GM18867 (cell line): Measurements from ENCODE around the gene WASL.

Experiments used
- ATAC-seq: cut with Tn5 transposase; IDR thresholded peaks from one replicate; pipeline ENCODE4 v1.9.1; 2021; ENCODE audit warnings: mild to moderate bottlenecking, moderate library complexity; ENCODE audit not compliant: unreplicated experiment

Gene WASL

DNA sequence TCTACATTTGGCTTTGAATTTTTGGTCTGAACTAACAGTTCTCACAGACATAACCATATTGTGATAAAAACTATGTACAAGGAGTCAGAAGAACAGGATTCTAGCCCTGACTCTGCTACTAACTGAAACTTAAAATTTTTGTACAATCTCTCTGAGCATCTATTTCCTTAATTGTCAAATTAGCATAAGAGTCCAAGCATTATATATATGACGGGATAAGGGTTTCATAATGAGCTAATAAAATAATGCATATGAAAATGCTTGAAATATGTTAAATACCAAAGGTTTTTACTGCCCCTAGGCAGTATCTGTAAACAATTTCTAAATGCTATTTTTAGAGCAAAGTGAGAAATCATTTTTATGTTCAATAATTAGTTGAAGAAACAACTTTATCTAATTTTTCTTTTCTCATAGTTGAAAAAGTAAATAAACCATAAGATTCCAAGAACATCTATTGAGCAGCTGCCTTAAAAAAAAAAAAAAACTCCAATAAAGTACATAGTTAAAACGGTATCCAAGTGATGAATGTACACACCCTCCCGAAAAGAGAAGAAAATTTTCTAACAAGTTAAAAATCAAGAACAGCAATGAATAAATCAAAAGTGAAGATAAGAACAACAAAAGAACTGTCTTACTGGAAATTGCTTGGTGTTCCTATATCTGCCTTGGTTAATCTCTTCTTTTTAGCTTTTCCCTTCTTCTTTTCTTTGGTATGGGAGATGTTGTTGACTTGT, 52.7 kb downstream of the WASL start:
- ATAC-seq = no peak

DNA sequence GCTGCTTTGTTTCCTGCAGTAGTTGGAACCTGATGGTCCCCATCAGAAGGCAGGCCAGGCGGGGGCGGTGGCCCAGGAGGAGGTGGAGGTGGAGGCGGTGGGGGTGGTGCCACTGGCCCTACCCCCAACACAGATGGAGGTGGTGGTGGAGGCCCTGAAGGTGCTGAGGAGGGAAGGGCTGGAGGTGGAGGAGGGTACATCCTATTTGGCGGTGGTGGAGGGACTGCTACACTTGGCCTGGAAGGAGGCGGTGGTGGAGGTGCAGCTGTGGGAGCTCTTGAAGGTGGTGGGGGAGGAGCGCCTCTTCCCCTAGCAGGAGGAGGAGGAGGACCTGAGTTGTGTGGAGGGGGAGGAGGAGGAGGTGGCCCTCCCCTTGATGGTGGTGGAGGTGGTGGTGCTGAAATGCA, 56.3 kb downstream of the WASL start:
- ATAC-seq = no peak

DNA sequence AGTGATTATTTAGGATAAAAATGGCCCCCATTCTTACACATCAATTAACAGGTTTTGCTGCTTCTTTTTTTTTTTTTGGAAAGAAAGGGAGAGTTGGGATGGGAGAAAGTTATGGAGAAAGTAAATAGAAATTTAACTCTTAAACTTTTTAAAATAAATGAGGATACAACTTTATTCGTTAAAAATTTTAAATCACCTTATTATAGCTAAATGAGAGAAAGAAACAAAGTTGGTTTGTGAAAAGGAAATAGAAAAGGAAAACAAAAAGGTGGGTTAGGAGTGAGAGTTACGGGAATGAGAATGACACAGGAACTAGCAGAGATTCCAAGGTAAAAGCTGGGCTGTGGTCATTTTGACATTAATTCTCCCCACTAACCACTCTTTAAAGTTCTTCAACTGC, 58.3 kb downstream of the WASL start:
- ATAC-seq = no peak

DNA sequence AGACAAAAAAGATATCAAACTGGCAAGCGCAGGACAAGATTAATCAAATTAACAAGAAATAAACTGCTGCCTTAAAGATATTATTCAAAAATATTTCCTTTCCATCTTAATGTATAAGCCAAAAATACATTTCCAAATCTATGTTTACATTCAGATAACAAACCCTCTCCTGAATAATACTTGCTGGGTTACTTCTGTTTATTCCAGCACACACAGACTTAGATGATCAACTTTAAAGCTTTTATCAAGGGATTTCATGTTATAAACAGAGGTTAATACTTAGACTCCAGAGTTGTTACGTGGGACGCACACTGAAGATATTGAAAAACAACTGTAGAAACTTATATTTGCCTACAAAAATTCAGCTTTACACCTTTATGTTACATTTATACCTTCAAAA, 59.6 kb downstream of the WASL start:
- no peak for ATAC-seq

DNA sequence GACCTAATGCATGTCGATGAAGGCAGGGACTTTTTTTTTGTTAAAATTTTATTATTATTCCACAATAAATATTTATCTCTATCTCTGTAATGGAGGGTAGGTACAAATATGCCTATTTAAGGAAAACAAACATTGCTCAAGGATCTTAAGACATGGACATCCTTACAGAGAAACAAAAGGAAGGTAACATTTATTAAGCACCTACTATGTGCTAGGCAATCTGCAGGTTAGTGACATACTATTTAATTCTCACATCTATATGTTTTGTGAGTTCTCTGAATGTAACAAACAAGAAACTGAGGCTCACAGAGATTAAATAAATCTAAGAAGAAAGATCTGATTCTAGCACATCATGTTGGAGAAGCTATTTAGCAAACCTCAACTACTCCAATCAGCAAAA, 61.1 kb downstream of the WASL start:
- ATAC-seq = no peak

DNA sequence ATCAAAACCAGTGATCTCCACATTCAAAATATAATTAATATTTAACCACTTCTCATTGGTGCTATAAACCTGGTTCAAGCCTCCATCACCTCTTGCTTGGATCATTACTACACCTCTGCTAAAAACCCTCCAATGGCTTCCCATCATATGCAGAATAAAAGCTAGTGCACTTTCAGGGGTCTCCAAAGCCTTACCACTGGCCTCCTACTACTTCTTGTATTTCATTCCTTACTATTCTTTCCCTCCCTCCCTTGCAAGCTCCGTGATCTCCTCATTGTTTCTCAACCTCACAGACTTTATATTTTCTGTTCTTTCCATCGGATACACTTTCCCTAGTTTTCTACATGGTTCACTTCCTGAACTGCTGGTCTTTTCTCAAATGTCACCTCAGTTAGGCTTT, 61.6 kb downstream of the WASL start:
- no peak for ATAC-seq

DNA sequence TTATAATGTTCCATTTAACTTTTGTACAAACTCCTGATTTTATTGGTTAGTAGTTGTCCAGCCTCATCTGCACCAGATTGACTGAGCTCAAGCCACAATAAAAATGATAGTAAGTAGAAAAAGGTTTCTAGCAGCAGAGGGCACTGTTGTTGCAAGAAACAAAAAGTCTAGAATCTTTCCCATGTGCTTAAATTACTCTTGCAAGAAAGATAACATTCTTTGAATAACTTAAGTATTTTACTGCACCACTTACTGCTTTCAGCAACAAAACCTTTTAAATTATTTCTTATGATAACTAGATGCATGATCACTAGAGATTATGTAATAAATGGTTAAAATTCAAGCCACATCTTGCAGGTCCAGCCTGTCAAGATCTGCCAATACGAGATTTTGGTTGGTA, 66.1 kb downstream of the WASL start:
- ATAC-seq = peak; percentile 80

DNA sequence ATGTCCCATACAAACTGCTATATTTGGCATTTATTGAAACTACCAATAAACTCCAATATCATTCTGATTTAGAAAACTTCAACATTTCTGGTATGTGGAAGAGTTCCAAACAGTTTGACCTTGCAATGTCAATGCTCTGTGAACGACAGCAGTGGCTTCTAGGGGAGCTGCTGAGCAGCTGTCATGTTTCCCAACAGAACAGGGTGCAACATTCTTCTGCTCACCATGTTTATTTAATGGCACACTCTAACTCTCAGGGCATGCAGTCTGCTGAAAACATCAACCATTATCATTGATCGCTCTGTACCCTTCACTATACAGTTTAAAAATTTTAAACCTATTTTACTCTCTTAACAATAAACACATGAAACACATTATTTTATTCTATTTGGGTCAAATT, 67.2 kb downstream of the WASL start:
- no peak for ATAC-seq

DNA sequence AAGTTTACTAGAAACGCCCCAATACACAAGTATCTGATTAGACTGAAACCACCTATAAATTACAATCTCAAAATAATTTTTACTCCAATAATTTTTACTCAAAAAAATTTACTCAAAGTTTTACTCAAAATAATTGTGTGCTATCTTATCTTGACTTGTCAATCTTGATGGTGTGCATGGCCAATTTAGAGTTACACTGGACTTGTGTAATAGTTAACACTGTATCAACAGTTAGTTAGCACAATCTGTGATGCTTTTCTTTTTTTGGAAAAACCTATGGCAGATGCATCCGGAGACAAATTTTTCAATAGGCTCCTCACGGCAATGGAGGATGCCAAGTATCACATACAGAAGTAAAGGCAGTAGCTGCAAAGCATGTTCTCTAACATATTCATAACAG, 68.2 kb downstream of the WASL start:
- no peak for ATAC-seq

DNA sequence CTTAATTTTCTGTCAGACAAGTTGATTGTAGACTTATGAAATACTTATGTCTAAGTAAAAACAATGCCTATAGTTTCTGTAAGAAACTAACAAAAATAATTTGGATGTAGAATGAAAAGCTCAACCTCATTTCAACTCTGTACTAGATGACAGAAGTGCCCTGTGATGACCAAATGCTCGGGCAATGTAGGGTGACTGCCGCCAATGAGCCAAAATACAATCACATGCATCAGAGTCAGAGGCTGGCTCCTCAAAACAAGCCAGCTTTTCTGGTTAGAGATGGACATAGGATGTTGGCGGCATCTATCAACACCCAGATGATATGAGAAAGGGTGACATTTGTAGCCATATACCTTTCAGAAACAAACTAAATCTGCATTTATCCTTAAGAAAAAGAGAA, 69.2 kb downstream of the WASL start:
- no peak for ATAC-seq

DNA sequence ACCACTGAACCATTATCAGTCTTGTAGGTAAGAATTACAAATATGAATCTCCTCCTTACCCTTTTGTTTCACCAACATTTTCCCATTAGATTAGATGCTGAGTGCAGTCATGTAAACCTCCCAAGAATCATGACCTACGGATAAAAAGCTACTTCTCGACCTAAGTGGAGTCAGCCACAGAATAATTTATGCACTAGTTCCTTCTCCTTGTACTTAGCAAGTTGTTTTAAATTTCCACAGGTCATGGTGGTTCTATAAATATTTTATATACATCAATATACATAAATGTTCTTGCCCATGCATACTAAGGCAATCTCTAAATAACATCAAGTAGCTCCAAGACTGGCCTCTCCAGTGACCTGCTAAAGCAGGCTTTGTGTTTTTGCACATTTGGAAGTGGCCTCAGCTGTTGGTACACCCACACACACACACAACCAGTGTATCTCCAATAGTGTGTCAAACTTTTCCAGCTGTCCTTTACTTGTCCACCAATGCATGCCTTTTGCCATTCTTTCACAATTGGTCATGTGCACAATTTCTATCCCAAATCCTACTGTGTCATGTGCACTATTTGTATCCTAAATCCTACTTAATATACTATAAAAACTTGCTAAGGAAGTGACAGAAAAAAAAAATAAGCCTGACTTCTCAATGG, 71.6 kb downstream of the WASL start:
- ATAC-seq = no peak

DNA sequence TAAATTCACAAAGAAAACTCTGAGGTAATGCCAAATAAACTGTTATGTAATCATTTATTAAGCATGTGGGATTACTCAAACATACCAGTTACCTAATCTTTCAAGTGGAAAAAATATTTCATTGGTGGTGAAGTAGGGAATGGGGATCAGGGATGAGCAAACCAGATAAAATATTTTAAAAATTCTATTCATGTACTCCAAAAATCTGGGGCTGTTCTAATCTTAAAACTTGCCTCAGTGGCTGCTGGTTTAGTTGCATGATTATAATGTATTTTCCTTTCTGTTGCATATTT, 73.7 kb downstream of the WASL start:
- ATAC-seq = no peak

DNA sequence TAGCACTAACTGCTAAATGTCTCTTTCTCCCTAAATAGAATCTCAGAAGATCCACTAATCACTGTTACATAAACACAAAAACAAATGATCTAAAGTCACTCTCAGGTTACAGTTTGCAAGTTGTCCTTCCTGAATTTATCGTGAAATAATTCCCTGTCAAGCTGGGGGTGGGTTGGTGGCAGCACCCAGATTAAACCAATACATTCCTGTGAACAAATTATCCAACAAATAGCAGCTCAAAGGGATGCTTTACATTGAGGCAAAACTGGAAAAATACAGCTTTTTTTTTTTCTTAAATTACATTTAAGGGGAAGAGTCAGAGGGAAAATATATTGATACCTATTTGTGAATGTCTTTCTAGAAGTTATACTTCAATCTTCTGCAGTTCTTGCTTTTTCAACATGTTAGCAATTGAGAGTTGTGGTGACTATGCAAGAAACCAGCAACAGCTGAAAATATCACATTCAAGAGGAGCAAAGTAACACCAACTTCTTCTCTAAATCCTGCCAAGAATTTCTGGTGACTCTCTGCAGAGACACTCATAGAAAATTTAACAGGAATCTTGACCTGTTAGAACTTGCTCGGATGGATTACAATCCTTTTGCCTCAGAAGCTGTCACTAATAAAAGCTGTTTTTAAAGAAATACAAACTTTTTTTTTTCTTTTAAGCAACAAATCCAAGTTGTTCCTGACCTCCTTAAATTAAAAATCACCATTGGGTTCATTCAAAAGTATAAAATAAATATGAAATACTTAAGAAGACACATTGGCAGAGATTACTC, 74.2 kb downstream of the WASL start:
- no peak for ATAC-seq

DNA sequence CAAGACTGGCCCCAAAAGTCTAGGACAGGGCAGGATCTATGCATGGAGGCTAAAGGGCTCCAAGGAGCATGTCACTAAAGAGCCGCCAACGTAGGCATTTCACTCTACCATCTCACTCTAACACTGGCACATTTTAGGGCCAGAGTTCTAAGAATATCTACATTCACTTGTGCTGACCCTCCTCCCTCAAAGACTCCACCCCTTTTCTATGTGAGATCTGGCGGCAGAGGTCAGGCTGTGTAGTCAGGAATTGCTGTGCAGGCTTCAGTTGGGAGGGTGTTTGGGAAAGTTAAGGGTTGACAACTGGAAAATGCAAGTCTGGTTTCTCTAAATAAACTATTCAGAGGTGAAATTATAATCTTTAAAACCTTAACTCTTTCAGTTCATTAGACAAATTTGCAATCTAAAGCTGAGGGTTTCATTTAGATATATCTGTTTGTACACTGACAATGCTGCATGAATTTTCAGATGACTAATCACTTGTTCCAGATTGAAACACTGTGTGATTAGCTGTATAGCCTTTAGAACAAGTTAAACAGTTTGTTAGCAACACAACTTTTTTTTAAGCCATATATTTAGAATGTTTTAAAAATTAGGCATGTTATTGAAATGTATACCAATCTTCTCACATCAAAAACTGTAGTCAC, 74.9 kb downstream of the WASL start:
- no peak for ATAC-seq

DNA sequence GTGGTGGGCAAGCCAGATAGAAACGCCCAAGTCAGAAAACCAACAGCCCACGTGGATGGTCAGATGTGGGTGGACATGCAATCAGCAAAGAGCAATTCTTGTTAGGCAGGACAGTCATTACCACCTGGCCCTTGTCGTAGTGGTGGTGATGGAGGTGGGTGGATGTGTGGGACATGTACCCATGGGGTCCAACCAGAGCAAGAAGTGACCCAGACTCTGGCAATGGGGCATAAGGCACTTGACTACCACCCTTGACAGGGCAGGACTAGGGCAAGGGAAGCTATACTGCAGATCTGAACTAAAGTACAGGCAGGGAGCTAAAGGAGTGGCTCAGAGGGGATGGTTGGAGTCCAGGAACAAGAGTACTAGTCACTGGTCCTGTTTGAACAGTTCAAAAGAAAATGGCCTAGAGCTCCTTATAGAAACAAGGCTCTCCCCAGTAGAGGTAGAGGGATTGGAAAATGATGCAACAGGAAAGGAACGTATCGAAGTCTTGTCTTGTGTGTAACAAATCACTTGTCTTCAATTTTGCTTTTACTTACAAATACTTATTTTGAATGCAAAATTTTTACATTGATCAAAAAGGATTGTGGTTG, 75.6 kb downstream of the WASL start:
- no peak for ATAC-seq

DNA sequence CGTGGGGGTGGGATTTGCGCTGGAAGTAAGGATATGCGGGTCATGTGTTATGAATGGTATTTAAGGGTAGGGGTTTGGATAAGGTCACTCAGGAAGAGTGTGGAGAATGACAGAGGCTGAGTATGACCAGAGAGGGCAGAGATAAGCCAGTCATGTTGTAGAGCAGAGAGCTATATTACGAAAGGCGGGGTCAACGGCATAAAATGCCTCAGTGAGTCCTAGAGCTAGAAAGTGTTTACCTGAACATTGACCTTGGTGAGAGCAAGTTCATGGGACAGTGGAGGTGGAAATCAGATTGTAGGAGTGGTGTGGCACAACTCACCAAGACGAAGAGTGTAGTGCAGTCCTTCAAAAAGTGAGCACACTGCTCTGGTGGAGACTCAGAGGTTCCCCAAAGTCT, 79.3 kb downstream of the WASL start:
- ATAC-seq = no peak

DNA sequence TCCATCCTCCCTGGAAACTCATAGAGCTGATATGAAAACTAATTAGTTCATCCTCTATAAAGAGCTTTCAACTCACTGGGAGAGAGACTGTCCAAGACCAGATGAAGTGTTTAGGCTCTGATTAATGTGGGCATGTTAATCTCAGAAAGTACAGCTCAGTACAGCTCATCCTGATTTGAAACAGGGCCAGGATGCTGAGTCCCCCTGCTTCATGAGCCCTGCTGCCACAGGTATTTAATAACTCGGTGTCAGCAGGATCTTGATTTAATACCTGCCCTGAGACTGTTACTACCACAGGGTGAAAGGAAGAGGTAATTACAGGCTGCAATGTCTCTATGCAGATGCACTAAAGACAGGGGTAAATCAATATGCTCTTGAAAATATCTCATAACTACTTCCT, 82.3 kb downstream of the WASL start:
- ATAC-seq = no peak

DNA sequence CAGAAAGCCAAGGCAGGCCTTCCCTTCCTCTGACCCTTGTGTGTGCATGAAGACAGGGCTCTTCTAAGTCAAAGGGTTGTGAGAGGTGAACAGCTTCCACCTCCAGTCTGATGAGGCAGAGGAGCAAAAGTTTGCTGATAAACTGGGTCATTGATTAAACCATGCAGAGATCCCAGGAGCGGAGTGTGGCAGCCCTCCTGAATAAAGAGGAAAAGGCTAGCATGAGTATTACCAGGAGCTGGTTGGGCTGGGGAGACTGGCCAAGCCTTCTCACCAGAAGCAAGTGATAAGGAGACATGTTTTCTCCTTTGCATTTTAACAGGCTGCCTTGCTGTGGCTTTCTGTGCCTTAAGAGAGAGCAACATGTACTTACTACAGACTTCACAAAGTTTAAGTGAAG, 82.9 kb downstream of the WASL start:
- no peak for ATAC-seq

DNA sequence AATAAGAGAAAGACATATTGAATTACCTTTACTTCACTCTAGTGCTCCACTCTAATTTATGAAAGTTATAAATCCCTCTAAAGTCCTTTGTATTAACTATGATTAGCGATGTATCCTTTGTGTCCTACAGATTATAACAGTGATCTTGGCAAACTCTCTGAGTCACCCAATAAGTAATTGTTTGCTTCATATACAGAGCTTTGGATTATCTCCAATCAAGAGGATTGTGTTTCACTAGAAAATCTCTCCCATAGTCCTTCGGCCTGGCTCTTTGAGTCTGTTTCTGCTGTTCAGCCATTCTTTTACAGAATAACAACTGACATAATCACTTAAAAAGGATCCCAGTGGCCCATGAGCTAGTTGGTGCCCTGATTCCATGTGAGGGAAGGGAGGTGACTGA, 83.6 kb downstream of the WASL start:
- no peak for ATAC-seq

DNA sequence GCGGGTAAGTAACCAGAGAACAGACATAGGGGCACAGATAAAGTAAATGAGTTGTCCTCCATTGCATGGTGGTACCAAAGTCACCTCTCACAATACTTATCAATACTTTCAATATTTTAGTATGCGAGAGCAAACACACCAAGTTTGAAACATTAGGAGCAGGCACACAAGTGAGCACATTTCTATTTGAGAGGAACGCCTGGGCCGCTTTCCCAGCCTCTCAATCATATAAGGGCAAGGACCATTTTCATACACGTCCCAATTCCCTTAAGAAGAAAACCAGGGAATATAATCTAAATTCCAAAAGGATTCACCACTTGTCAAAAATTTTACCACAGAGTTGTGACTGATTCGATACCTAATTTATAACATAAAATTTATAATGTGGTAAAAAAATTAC, 85.6 kb downstream of the WASL start:
- no peak for ATAC-seq

DNA sequence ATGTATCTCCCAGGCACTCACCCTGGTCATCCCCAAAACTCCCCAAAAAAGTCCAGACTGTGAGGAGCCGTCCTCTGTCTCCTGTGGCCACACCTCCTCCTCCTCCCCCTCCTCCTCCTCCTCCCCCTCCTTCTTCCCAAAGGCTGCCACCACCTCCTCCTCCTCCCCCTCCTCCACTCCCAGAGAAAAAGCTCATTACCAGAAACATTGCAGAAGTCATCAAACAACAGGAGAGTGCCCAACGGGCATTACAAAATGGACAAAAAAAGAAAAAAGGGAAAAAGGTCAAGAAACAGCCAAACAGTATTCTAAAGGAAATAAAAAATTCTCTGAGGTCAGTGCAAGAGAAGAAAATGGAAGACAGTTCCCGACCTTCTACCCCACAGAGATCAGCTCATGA, 86.0 kb downstream of the WASL start:
- ATAC-seq = no peak

DNA sequence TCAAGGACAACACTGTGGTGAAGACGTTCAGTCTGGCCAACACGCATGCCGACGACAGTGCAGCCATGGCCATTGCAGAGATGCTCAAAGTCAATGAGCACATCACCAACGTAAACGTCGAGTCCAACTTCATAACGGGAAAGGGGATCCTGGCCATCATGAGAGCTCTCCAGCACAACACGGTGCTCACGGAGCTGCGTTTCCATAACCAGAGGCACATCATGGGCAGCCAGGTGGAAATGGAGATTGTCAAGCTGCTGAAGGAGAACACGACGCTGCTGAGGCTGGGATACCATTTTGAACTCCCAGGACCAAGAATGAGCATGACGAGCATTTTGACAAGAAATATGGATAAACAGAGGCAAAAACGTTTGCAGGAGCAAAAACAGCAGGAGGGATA, 86.5 kb downstream of the WASL start:
- no peak for ATAC-seq
